H1 (cell line): ENCODE measurements around the gene CD14.

ENCODE experiments used
- CEBPB ChIP-seq: IDR thresholded peaks from 2 replicates; pipeline ENCODE4 v1.6.1; 2012; ENCODE audit warnings: low read depth, low read length
- CHD2 ChIP-seq: IDR thresholded peaks from 2 replicates; pipeline ENCODE4 v1.6.1; 2012; ENCODE audit warnings: low read length, improper control_type of control experiment
- CTCF ChIP-seq, 3 experiments: IDR thresholded peaks; 1 replicate in 2 of 3; 2 replicates in 1 of 3; pipeline versions ENCODE4 v1.5.1 to v1.6.1; 2011; ENCODE audit warnings: low read length in 3 of 3, mild to moderate bottlenecking in 3 of 3, inconsistent platforms in 2 of 3, low read depth in 1 of 3, moderate library complexity in 1 of 3; ENCODE audit not compliant: insufficient read depth in 1 of 3; ENCODE audit errors: control extremely low read depth in 1 of 3
- EP300 ChIP-seq, 2 experiments: IDR thresholded peaks; 1 replicate in 1 of 2; 2 replicates in 1 of 2; pipeline ENCODE4 v1.6.1; 2011 to 2012; ENCODE audit warnings: low read depth in 2 of 2, low read length in 2 of 2, mild to moderate bottlenecking in 2 of 2, borderline replicate concordance in 1 of 2, inconsistent platforms in 1 of 2, moderate library complexity in 1 of 2
- EZH2 ChIP-seq: fragments of 200-600 bp; sonication (generic); IDR thresholded peaks from 2 replicates; pipeline ENCODE4 v1.7.1; 2012; ENCODE audit warnings: low read depth, mild to moderate bottlenecking, moderate library complexity, low read length, inconsistent platforms; ENCODE audit not compliant: severe bottlenecking
- FOSL1 ChIP-seq: IDR thresholded peaks from 2 replicates; pipeline ENCODE4 v1.6.1; 2011; ENCODE audit warnings: mild to moderate bottlenecking, low read depth, low read length, moderate library complexity; ENCODE audit not compliant: insufficient read depth
- GTF2F1 ChIP-seq: IDR thresholded peaks from 2 replicates; pipeline ENCODE4 v1.6.1; 2012; ENCODE audit warnings: low read depth, low read length, improper control_type of control experiment, borderline replicate concordance
- JUND ChIP-seq: IDR thresholded peaks from 2 replicates; pipeline ENCODE4 v1.6.1; 2011; ENCODE audit warnings: mild to moderate bottlenecking, improper control_type of control experiment, low read length
- KDM1A ChIP-seq: fragments of 200-600, 300-600 bp; sonication (generic); IDR thresholded peaks from 2 replicates; pipeline ENCODE4 v1.7.1; 2016; ENCODE audit warnings: mild to moderate bottlenecking, low read length, borderline replicate concordance
- TEAD4 ChIP-seq: IDR thresholded peaks from 2 replicates; pipeline ENCODE4 v1.6.1; 2012; ENCODE audit warnings: low read depth, low read length, inconsistent platforms, mixed read lengths
- YY1 ChIP-seq: IDR thresholded peaks from 2 replicates; pipeline ENCODE4 v1.6.1; 2011; ENCODE audit warnings: low read depth, mild to moderate bottlenecking, low read length
- ZNF274 ChIP-seq: IDR thresholded peaks from 2 replicates; pipeline ENCODE4 v1.7.0; 2012; ENCODE audit warnings: low read length, borderline replicate concordance; ENCODE audit errors: extremely low read depth

DNA sequence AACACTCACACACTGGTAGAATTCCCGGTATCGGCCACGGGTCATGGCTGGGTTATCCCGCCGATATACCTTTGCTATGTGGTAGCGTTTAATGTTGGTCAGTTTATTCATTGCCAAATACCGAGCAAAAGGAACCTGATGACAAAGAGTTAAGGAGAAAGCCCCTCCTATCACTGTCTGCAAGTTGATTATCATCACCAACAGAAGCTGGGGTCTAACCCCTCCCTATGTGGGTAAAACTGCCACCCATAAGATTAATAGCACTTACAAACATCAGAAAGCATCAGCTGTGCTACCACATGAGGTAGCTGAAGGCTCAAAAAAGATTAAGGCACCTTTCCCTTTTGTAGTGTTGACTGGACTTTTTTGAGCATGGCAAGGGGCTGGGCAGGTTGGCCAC, 46.0 kb upstream of the CD14 start:
- no peak for TF ChIP-seq EZH2
- TF ChIP-seq KDM1A = no peak
- TF ChIP-seq GTF2F1 = no peak
- no peak for TF ChIP-seq CHD2
- TF ChIP-seq CTCF (IDR thresholded peaks at IDR 0.05; ENCODE audit: control extremely low read depth in 1 of 3, insufficient read depth in 1 of 3, low read depth in 1 of 3, low read length in 3 of 3) = no peak
- TF ChIP-seq YY1 = no peak
- TF ChIP-seq CEBPB = no peak
- no peak for TF ChIP-seq FOSL1
- TF ChIP-seq ZNF274 = no peak
- no peak for TF ChIP-seq TEAD4
- TF ChIP-seq EP300 (IDR thresholded peaks at IDR 0.05; ENCODE audit: borderline replicate concordance in 1 of 2, low read depth in 2 of 2, low read length in 2 of 2) = no peak
- TF ChIP-seq JUND = no peak
